HFF-Myc (cell line): Measurements from ENCODE around the gene INSR.
"Not testable (repeated sequence)": the region's sequence is repeated elsewhere in the genome, so short reads cannot be mapped to it uniquely, and the experiment has no call there.

Experiments used
- DNase-seq: peaks from one replicate; pipeline ENCODE4 v3.0.0-alpha.2; 2011; ENCODE audit warnings: low read depth; ENCODE audit errors: extremely low read depth
- H3K4me3 ChIP-seq: replicated peaks from 2 replicates; pipeline ENCODE4 v1.5.1; 2011; ENCODE audit warnings: low read depth, mild to moderate bottlenecking, control low read depth, low read length
- TF ChIP-seq, protein P1 (sequence below): IDR thresholded peaks from 2 replicates; pipeline ENCODE4 v1.5.1; 2012; ENCODE audit warnings: mild to moderate bottlenecking, low read depth, low read length, control low read depth; ENCODE audit errors: missing control alignments

The INSR gene

DNA sequence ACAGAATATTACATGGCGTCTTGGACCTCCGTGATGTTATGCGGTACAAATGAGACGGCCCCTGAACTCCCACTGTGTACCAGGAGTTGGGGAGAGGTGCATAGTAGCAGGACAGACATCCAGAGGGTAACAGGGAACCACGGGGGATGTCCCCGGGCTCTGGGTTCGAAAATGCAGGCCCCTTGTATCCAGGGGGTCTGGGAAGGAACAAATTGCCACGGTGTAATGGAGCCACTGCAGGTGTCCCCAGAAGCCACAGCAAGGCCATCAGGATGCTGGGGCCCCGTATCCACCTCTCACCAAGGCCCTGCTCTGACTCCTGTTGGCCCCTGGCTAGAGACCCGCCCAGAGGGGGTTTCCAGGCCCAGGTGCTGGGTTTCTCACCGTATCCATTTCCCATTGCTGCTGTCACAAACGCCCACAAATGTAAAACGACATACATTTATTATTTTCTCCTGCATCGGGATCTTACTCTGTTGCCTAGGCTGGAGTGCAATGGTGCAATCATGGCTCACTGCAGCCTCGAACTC is 77.8 kb downstream of the INSR start:
- DNase-seq: no peak
- TF ChIP-seq, protein P1, sequence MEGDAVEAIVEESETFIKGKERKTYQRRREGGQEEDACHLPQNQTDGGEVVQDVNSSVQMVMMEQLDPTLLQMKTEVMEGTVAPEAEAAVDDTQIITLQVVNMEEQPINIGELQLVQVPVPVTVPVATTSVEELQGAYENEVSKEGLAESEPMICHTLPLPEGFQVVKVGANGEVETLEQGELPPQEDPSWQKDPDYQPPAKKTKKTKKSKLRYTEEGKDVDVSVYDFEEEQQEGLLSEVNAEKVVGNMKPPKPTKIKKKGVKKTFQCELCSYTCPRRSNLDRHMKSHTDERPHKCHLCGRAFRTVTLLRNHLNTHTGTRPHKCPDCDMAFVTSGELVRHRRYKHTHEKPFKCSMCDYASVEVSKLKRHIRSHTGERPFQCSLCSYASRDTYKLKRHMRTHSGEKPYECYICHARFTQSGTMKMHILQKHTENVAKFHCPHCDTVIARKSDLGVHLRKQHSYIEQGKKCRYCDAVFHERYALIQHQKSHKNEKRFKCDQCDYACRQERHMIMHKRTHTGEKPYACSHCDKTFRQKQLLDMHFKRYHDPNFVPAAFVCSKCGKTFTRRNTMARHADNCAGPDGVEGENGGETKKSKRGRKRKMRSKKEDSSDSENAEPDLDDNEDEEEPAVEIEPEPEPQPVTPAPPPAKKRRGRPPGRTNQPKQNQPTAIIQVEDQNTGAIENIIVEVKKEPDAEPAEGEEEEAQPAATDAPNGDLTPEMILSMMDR: no peak
- no peak overlapping the region for H3K4me3 ChIP-seq

DNA sequence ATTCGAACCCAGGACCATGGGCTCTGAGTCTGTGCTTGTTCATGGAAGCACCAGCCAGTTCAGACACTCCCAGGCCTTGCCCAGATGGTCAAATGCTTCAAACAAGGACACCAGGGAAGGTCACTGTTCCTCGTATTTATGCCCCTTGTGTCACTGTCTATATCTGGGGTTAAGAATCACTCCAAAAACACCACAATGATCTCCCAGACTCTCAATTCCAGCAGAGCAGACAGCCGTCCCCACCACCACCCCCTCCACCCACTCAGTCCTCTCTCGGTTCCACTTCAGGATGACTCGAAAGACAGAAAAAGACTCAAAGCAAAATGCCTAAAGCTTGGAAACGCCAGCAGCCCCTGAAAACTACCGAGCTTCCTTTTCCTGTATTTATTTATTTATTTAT is 79.0 kb downstream of the INSR start:
- DNase-seq: no peak
- TF ChIP-seq, protein P1: no peak
- H3K4me3 ChIP-seq: no peak overlapping the region

DNA sequence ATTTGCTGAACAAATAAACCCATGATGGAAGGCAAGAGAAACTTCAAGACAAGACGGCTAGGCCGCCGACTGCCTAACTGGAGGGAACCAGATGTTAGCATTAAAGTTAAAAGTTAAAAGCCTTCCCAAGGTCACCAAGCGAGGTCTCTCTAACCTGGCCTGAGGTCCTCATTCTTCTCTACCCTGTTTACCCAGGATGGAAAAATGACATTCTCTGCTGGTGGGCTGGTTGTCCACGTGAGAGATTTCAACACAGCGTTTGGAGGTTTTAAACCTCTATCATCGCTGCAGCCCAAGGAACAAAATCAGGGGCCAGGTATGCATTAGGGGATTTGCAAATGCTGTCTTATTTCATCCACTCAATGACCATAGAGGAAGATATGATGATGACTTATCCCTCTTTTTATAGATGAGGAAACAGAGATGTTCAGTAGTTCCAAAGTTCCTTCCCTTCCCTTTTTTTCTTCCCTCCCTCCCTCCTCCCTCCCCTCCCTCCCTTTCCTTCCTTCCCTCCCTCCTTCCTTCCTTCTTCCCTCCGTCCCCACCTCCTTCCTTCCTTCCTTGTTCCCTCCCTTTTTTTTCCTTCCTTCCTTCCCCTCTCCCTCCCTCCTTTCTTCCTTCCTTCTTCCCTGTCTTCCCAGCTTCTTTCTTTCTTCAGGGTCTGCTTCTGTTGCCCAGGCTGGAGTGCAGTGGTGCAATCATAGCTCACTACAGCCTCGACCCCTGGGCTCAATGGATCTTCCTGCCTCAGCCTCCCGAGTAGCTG is 79.7 kb downstream of the INSR start:
- TF ChIP-seq, protein P1: no peak
- no peak for DNase-seq
- H3K4me3 ChIP-seq: no peak overlapping the region

DNA sequence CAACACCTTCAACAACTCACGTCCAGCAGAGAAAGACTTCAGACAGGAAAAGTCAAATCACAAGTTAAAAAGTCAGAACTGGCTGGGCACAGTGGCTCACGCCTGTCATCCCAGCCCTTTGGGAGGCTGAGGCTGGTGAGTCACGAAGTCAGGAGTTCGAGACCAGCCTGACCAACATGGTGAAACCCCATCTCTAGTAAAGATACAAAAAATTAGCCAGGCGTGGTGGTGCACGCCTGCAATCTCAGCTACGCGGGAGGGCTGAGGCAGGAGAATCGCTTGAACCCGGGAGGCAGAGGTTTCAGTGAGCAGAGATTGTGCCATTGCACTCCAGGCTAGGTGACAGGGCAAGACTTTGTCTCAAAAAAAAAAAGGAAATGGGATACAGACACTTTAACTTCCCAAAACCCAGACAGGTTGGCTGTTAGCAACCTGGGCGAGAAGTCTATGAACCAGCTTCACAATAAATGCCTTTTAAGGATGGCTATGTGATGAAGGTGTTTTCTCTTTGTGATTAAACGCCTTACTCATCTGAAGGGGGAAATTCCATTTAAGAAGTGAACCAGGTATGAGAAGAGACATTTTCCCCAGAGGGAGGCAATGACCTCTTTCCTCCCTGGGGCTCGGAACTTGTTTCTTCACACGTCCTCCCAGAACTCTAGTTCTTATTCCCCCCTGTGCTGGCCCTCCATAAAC is 80.4 kb downstream of the INSR start:
- DNase-seq: no peak
- H3K4me3 ChIP-seq: no peak overlapping the region
- TF ChIP-seq, protein P1: no peak

DNA sequence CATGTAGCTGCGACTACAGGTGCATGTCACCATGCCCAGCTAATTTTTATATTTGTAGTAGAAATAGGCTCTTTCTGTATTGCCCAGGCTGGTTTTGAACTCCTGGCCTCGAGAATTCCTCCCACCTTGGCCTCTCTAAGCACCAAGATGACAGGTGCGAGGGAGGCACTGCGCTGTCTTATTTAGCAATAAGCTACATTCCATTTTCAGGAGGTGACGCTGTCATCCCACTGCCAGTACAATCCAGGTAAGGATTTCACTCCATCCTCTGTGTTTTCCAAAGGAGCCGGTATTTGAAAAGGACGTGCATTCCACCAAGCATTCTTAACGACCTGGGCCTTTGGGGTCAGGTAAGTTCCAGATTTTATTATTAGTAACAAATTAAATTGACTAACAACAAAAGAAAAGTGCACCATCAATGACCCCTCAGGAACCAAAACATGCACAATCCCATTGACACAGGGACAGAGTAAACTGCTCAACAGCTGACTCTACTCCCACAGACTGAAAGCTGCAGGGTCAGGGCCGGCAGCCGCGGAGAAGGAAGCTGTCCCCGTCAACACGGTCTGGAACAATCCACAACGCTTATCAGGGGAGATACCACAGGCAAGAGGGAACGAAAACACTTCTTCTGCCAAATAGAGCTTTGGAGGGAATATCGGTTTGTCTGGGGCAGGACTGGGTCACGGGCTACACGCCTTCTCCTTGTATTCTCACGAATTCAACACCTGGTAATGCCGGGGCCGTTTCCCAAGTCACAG is 82.8 kb downstream of the INSR start:
- DNase-seq: no peak
- H3K4me3 ChIP-seq: no peak overlapping the region
- TF ChIP-seq, protein P1: no peak

DNA sequence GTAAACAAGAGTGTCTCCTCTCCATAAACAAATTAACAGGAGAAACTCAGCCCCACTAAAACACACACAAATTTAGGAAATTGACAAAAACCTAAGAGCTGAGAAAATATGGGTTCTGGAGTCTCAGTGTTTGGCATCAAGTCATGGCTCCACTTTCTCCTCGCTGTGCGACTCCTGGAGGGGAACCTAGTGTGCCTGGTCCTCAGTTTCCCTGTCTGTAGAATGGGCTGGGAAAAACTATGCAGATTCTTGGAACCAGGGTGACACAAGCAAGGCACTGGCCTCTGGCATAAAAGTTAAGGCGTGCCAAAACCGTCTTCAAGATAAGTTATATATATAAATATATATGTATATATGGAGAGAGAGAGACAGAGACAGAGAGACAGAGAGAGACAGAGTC is 83.9 kb downstream of the INSR start:
- DNase-seq: no peak
- TF ChIP-seq, protein P1: no peak
- H3K4me3 ChIP-seq: no peak overlapping the region

DNA sequence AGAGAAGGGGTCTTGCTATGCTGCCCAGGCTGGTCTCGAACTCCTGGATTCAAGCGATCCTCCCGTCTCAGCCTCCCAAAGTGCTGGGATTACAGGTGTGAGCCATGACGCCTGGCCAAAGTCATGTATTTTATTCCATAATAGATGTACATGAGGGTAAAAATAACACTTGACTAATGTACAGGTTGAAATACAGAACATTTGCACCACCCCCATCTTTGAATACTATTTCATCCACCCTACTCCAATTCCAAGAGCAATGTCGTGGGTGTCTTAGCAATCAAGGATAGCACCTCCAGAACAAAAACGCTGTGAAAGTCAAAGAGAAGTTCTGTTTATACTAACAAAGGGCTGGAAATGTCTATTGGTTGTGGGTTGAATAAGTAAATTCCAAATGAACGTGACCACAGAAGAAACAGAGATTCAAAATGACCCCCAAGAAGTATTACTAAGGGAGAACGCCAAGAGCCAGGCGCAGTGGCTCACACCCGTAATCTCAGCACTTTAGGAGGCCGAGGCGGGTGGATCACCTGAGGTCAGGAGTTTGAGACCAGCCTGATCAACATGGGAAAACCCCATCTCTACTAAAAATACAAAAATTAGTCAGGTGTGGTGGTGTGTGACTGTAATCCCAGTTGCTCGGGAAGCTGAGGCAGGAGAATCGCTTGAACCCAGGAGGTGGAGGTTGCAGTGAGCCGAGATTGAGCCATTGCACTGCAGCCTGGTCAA is 84.5 kb downstream of the INSR start:
- not testable (repeated sequence) for DNase-seq, H3K4me3 ChIP-seq

DNA sequence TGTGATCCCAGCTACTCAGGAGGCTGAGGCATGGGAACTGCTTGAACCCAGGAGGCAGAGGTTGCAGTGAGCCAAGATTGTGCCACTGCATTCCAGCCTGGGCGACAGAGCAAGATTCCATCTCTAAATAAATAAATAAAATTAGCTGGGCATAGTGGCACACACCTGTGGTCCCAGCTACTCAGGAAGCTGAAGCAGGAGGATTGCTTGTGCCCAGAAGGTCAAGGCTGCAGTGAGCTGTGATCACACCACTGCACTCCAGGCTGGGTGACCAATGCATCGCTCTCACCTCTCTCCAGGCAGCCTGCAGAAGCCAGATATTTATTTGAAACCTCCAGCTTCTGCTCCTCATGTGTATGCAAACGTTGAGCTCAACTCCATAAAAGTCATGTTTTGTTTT is 85.2 kb downstream of the INSR start:
- DNase-seq, H3K4me3 ChIP-seq: not testable (repeated sequence)
